Neural progenitor cell (in vitro differentiated cells): ENCODE data around the gene TIPARP.

ENCODE experiments used
- CTCF ChIP-seq: fragments of 200-600 bp; sonication (generic); IDR thresholded peaks from 2 replicates; pipeline ENCODE4 v1.5.1; 2017; ENCODE audit warnings: antibody characterized with exemption, mild to moderate bottlenecking
- EZH2 ChIP-seq: fragments of 200-600 bp; sonication (generic); IDR thresholded peaks from 2 replicates; pipeline ENCODE4 v1.6.1; 2017; ENCODE audit warnings: antibody characterized with exemption, mild to moderate bottlenecking, moderate library complexity

- TF ChIP-seq CTCF (no peak), EZH2 (no peak)
Observed at GRCh38 chr3:156641618-156641975, 32.8 kb upstream of the TIPARP start.
